LNCAP (cell line): ENCODE measurements around the gene GRIK3.

Experiments used
- CTCF ChIP-seq: fragments of 450-650 bp; IDR thresholded peaks from 2 replicates; pipeline ENCODE4 v1.5.1; 2017; ENCODE audit warnings: mild to moderate bottlenecking

The GRIK3 gene

GRCh38 chr1:36846357-36846756, 188.0 kb downstream of the GRIK3 start:
- TF ChIP-seq CTCF: no peak

- no peak for TF ChIP-seq CTCF
These were observed 188.5 kb downstream of the GRIK3 start for GRCh38 chr1:36845802-36846201.

- TF ChIP-seq CTCF: no peak
These were observed 189.4 kb downstream of the GRIK3 start for GRCh38 chr1:36844917-36845316.

GRCh38 chr1:36843906-36844610, 190.3 kb downstream of the GRIK3 start:
- TF ChIP-seq CTCF: no peak

GRCh38 chr1:36843027-36843426, 191.3 kb downstream of the GRIK3 start:
- TF ChIP-seq CTCF: no peak

GRCh38 chr1:36842448-36842847, 191.9 kb downstream of the GRIK3 start:
- TF ChIP-seq CTCF: no peak

- TF ChIP-seq CTCF: no peak
These were observed 194.8 kb downstream of the GRIK3 start for GRCh38 chr1:36839485-36839884.

GRCh38 chr1:36838888-36839287, 195.4 kb downstream of the GRIK3 start:
- TF ChIP-seq CTCF: no peak
